WTC11 (cell line): ENCODE data around the gene C2CD2. TPM values are rescaled to one million over a fixed set of nuclear protein-coding genes. Genes with fewer than 3 reads are reported as not detected.
A peak's percentile ranks its signal among the peaks of the same experiment; 100 is the strongest.

ENCODE experiments used
- ATAC-seq: fragments of 200-7000 bp; cut with Tn5 transposase; 2 replicates; pipeline ENCODE4 v1.10.0; 2021; ENCODE audit warnings: mild to moderate bottlenecking, moderate library complexity
- CTCF ChIA-PET: fragments of 300-600 bp; sonication (Branson Sonifier 250); formaldehyde crosslinking; loops from one replicate; lab custom pipeline; 2021; ENCODE audit warnings: antibody characterized with exemption; lab: Charles Lee
- POLR2A ChIA-PET: fragments of 350-600 bp; sonication (Branson Sonifier 250); formaldehyde crosslinking; loops from one replicate; lab custom pipeline; 2021; ENCODE audit warnings: antibody characterized with exemption; lab: Charles Lee
- DNase-seq: peaks from one replicate; pipeline ENCODE4 v3.0.0; 2021; ENCODE audit warnings: low spot score
- H3K27ac Mint-ChIP-seq: 2 replicates; pipeline ENCODE4 v1.8.0; 2021; ENCODE audit warnings: mixed read lengths
- H3K27me3 Mint-ChIP-seq: 2 replicates; pipeline ENCODE4 v1.8.0; 2021; ENCODE audit warnings: low read depth, mild to moderate bottlenecking, moderate library complexity, mixed read lengths
- H3K36me3 Mint-ChIP-seq: 2 replicates; pipeline ENCODE4 v1.8.0; 2021; ENCODE audit warnings: mixed read lengths
- H3K4me1 Mint-ChIP-seq: 2 replicates; pipeline ENCODE4 v1.8.0; 2022; ENCODE audit warnings: mixed read lengths
- H3K4me3 Mint-ChIP-seq: 2 replicates; pipeline ENCODE4 v1.8.0; 2021; ENCODE audit warnings: mild to moderate bottlenecking, moderate library complexity, mixed read lengths
- H3K9me3 Mint-ChIP-seq: 2 replicates; pipeline ENCODE4 v1.8.0; 2021; ENCODE audit warnings: mixed read lengths
- ATF1 ChIP-seq: sonication (generic); formaldehyde crosslinking; IDR thresholded peaks from 2 replicates; pipeline ENCODE4 v1.8.1; 2023; ENCODE audit warnings: mild to moderate bottlenecking, moderate library complexity, missing genetic modification reagents
- CREM ChIP-seq: sonication (generic); formaldehyde crosslinking; IDR thresholded peaks from 2 replicates; pipeline ENCODE4 v1.8.1; 2022; ENCODE audit warnings: mild to moderate bottlenecking, missing genetic modification reagents, moderate library complexity
- FOXJ3 ChIP-seq: sonication (generic); formaldehyde crosslinking; IDR thresholded peaks from 2 replicates; pipeline ENCODE4 v1.9.0; 2021; ENCODE audit warnings: missing genetic modification reagents, mild to moderate bottlenecking, borderline replicate concordance
- FOXP4 ChIP-seq: sonication (generic); formaldehyde crosslinking; IDR thresholded peaks from 2 replicates; pipeline ENCODE4 v1.8.0; 2022; ENCODE audit warnings: mild to moderate bottlenecking, missing genetic modification reagents
- GABPB1 ChIP-seq: sonication (generic); formaldehyde crosslinking; IDR thresholded peaks from 2 replicates; pipeline ENCODE4 v1.8.1; 2023; ENCODE audit warnings: mild to moderate bottlenecking, missing genetic modification reagents
- HMGA2 ChIP-seq: fragments of 250-450 bp; sonication (Bioruptor Pico); IDR thresholded peaks from 2 replicates; pipeline ENCODE4 v1.4.0; 2021; ENCODE audit warnings: mild to moderate bottlenecking, moderate library complexity
- IRF2 ChIP-seq: sonication (generic); formaldehyde crosslinking; IDR thresholded peaks from 2 replicates; pipeline ENCODE4 v1.8.0; 2022; ENCODE audit warnings: low read depth, missing genetic modification reagents, borderline replicate concordance
- MAX ChIP-seq: sonication (generic); formaldehyde crosslinking; IDR thresholded peaks from 2 replicates; pipeline ENCODE4 v1.8.0; 2022; ENCODE audit warnings: mild to moderate bottlenecking, missing genetic modification reagents
- NFE2L1 ChIP-seq: sonication (generic); formaldehyde crosslinking; IDR thresholded peaks from 2 replicates; pipeline ENCODE4 v1.8.1; 2023; ENCODE audit warnings: missing genetic modification reagents
- NFYB ChIP-seq: sonication (generic); formaldehyde crosslinking; conservative IDR thresholded peaks from 2 replicates; pipeline ENCODE4 v1.8.0; 2022; ENCODE audit warnings: low read depth, missing genetic modification reagents
- NR1H2 ChIP-seq: sonication (generic); formaldehyde crosslinking; IDR thresholded peaks from 2 replicates; pipeline ENCODE4 v1.9.0; 2021; ENCODE audit warnings: mild to moderate bottlenecking, moderate library complexity, missing genetic modification reagents
- PRRX2 ChIP-seq: fragments of 250-450 bp; sonication (Bioruptor Pico); IDR thresholded peaks from 2 replicates; pipeline ENCODE4 v1.8.0; 2021; ENCODE audit warnings: mild to moderate bottlenecking
- SMAD3 ChIP-seq: sonication (generic); formaldehyde crosslinking; IDR thresholded peaks from 2 replicates; pipeline ENCODE4 v1.8.0; 2022; ENCODE audit warnings: missing genetic modification reagents, mild to moderate bottlenecking, borderline replicate concordance
- SMAD4 ChIP-seq: sonication (generic); formaldehyde crosslinking; IDR thresholded peaks from 2 replicates; pipeline ENCODE4 v1.8.0; 2022; ENCODE audit warnings: mild to moderate bottlenecking, missing genetic modification reagents
- SOX15 ChIP-seq: fragments of 250-450 bp; sonication (Bioruptor Pico); IDR thresholded peaks from 2 replicates; pipeline ENCODE4 v1.9.0; 2021; ENCODE audit warnings: mild to moderate bottlenecking
- SP1 ChIP-seq: sonication (generic); formaldehyde crosslinking; conservative IDR thresholded peaks from 2 replicates; pipeline ENCODE4 v1.8.1; 2022; ENCODE audit warnings: missing genetic modification reagents
- TEAD1 ChIP-seq: sonication (generic); formaldehyde crosslinking; IDR thresholded peaks from 2 replicates; pipeline ENCODE4 v1.8.0; 2022; ENCODE audit warnings: mild to moderate bottlenecking, missing genetic modification reagents
- ZBTB21 ChIP-seq: sonication (generic); formaldehyde crosslinking; IDR thresholded peaks from 2 replicates; pipeline ENCODE4 v1.8.1; 2023; ENCODE audit warnings: mild to moderate bottlenecking, missing genetic modification reagents, borderline replicate concordance
- ZMAT4 ChIP-seq: fragments of 250-450 bp; sonication (Bioruptor Pico); IDR thresholded peaks from 2 replicates; pipeline ENCODE4 v1.9.0; 2021; ENCODE audit warnings: mild to moderate bottlenecking
- ZNF121 ChIP-seq: sonication (generic); formaldehyde crosslinking; IDR thresholded peaks from 2 replicates; pipeline ENCODE4 v1.8.0; 2023; ENCODE audit warnings: missing genetic modification reagents
- ZNF263 ChIP-seq: sonication (generic); formaldehyde crosslinking; IDR thresholded peaks from 2 replicates; pipeline ENCODE4 v1.8.1; 2022; ENCODE audit warnings: low read depth, mild to moderate bottlenecking, moderate library complexity, missing genetic modification reagents
- ZNF423 ChIP-seq: fragments of 250-450 bp; sonication (Bioruptor Pico); IDR thresholded peaks from 2 replicates; pipeline ENCODE4 v2.1.2; 2022; ENCODE audit warnings: mild to moderate bottlenecking, moderate library complexity
- ZNF532 ChIP-seq: fragments of 250-450 bp; sonication (Bioruptor Pico); IDR thresholded peaks from 2 replicates; pipeline ENCODE4 v1.9.0; 2021; ENCODE audit warnings: mild to moderate bottlenecking, borderline replicate concordance
- total RNA-seq: library from RNA; stranded (reverse); gene quantifications from 3 replicates; pipeline ENCODE4 v1.2.3, GENCODE V29; 2021
- TF ChIP-seq, protein P1 (sequence below): fragments of 250-450 bp; sonication (Bioruptor Pico); IDR thresholded peaks from 2 replicates; pipeline ENCODE4 v1.9.0; 2021; ENCODE audit warnings: mild to moderate bottlenecking
- TF ChIP-seq, protein P2 (sequence below): sonication (generic); formaldehyde crosslinking; IDR thresholded peaks from 2 replicates; pipeline ENCODE4 v1.8.1; 2022; ENCODE audit warnings: low read depth, mild to moderate bottlenecking, moderate library complexity, missing genetic modification reagents, borderline replicate concordance

The C2CD2 gene
- total RNA-seq, 1 experiment from 2014 or later = 11.2 TPM

DNA sequence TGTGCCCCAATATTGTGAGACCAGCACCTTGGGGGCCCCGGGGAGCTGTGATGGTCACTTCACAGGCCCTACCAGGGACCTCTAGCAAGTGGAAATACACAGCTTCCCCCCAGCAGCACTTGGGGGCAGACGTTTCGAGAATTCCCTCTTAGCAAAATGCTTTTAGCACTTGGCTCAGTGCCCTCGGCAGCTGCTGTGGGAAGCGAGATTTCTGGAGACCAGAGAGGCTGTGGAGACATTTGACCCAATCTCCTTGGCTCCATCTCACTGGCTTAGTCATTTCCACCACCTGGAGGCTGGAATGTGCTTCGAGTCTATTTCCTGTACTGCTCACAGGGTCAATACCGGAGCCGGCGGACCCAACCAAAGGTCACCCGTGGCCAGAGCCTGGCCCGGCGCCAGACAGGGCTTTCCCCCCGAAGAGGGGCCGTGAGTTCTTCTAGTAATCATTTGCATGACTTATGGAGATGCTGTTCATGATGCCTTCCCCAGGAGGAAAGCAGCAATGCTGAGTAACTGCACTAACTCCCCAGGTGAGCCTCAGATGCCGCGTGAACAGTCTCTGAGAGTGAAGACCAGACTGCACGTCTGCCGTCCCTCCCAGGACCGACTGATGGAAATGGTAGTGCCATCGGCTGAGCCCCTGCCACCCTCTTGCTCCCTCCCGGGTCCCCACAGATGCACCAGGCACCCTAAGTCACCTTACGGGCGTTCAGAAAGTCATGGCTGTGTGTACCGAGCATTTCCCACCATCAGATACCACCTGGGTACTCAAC is 4.4 kb upstream of the C2CD2 start:
- H3K4me3 Mint-ChIP-seq = no peak overlapping the region
- H3K27ac Mint-ChIP-seq = no peak overlapping the region
- peaks cover 21% of the 10 kb centered on the region for H3K4me1 Mint-ChIP-seq
- TF ChIP-seq GABPB1 (CRISPR knock-in tag) = no peak
- no peak for TF ChIP-seq IRF2 (CRISPR knock-in tag)
- no peak for TF ChIP-seq SMAD4 (CRISPR knock-in tag)
- TF ChIP-seq ATF1 (CRISPR knock-in tag) = no peak
- TF ChIP-seq CREM = no peak
- no peak for TF ChIP-seq ZNF423 (CRISPR knock-in tag)
- TF ChIP-seq ZNF121 = no peak
- TF ChIP-seq NFE2L1 = no peak
- no peak for TF ChIP-seq ZNF532 (CRISPR knock-in tag)
- TF ChIP-seq SP1 (CRISPR knock-in tag) = no peak
- TF ChIP-seq MAX (CRISPR knock-in tag) = no peak
- no peak for TF ChIP-seq HMGA2
- no peak for TF ChIP-seq PRRX2
- TF ChIP-seq TEAD1 (CRISPR knock-in tag) = no peak
- no peak for TF ChIP-seq ZBTB21 (CRISPR knock-in tag)
- TF ChIP-seq SOX15 (CRISPR knock-in tag) = no peak
- no peak for TF ChIP-seq FOXJ3
- TF ChIP-seq NFYB (CRISPR knock-in tag) = no peak
- CTCF ChIA-PET = interaction anchor here (1.4 kb wide), 1 partner anchor 159 kb away, joined by 7 read pairs; no protein-coding TSS in a partner anchor
- DNase-seq (no peak), ATAC-seq (peak; percentile 11; the same call in 1 of the 2 replicates)
- no peaks in the 10 kb centered on the region for H3K27me3 Mint-ChIP-seq
- no peaks in the 10 kb centered on the region for H3K9me3 Mint-ChIP-seq
- POLR2A ChIA-PET = no interaction called here
- no peaks in the 10 kb centered on the region for H3K36me3 Mint-ChIP-seq

DNA sequence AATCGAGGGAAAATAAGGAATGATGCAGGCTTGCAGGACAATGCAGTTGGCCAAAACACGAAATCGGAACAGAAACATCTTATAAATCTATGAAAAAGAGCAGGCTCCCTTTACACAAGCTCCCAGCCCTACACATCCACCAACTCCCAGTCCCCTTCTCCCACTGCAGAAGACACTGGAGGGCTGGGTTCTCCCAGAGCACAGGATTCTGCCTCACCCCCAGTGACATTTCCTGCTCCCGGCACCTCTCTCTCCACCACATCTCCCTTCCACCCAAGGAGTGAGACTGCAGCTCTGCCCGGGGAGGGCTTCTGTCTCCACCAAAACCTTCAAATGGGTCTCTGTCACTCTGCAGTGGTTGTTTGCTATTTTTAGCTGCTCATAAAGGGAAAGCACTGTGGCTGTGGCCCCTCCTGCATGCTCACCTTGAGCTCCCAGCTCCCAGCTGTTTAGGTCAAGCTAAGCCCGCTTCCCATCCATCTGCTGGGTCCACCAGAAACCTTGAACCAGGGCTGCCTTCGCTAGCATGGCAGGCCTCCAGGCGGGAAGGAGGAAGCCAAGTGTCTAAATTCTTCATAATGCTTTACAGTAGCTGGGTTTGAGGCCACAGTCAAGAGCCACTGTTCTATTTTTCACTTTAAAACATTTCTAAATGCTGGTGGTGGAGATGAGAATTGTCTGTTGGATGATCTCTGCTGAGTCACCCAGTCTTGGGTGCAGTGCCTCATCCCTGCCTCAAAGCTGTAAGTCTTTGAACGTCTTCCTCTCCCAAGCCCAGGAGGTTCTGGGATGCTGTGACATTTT is 3.3 kb upstream of the C2CD2 start:
- Mint-ChIP-seq H3K9me3 (no peaks in the 10 kb centered on the region), H3K27me3 (peaks cover 10% of the 10 kb centered on the region), H3K36me3 (no peaks in the 10 kb centered on the region), H3K4me3 (no peak overlapping the region), H3K27ac (no peak overlapping the region; the same call in 1 of the 2 replicates), H3K4me1 (peaks cover 30% of the 10 kb centered on the region)
- POLR2A ChIA-PET = no interaction called here
- DNase-seq (no peak), ATAC-seq (no peak)
- CTCF ChIA-PET = interaction anchor here (1.0 to 1.5 kb wide), 3 partner anchors 16 to 160 kb away, joined by 3 to 7 read pairs (median 4); no protein-coding TSS in a partner anchor
- no peak for TF ChIP-seq GABPB1 (CRISPR knock-in tag)
- TF ChIP-seq NR1H2 = no peak
- no peak for TF ChIP-seq SMAD3 (CRISPR knock-in tag)
- TF ChIP-seq, protein P1, sequence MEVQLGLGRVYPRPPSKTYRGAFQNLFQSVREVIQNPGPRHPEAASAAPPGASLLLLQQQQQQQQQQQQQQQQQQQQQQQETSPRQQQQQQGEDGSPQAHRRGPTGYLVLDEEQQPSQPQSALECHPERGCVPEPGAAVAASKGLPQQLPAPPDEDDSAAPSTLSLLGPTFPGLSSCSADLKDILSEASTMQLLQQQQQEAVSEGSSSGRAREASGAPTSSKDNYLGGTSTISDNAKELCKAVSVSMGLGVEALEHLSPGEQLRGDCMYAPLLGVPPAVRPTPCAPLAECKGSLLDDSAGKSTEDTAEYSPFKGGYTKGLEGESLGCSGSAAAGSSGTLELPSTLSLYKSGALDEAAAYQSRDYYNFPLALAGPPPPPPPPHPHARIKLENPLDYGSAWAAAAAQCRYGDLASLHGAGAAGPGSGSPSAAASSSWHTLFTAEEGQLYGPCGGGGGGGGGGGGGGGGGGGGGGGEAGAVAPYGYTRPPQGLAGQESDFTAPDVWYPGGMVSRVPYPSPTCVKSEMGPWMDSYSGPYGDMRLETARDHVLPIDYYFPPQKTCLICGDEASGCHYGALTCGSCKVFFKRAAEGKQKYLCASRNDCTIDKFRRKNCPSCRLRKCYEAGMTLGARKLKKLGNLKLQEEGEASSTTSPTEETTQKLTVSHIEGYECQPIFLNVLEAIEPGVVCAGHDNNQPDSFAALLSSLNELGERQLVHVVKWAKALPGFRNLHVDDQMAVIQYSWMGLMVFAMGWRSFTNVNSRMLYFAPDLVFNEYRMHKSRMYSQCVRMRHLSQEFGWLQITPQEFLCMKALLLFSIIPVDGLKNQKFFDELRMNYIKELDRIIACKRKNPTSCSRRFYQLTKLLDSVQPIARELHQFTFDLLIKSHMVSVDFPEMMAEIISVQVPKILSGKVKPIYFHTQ (CRISPR knock-in tag) = no peak
- no peak for TF ChIP-seq ZMAT4
- no peak for TF ChIP-seq ZNF263 (CRISPR knock-in tag)
- no peak for TF ChIP-seq FOXP4 (CRISPR knock-in tag)
- TF ChIP-seq, protein P2, sequence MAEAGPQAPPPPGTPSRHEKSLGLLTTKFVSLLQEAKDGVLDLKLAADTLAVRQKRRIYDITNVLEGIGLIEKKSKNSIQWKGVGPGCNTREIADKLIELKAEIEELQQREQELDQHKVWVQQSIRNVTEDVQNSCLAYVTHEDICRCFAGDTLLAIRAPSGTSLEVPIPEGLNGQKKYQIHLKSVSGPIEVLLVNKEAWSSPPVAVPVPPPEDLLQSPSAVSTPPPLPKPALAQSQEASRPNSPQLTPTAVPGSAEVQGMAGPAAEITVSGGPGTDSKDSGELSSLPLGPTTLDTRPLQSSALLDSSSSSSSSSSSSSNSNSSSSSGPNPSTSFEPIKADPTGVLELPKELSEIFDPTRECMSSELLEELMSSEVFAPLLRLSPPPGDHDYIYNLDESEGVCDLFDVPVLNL = no peak
